Right lobe of liver (tissue), 4 donors: ENCODE data around the gene FCAR.
"Not testable (repeated sequence)": the region's sequence is repeated elsewhere in the genome, so short reads cannot be mapped to it uniquely, and the experiment has no call there.

Source experiments
- POLR2A ChIP-seq: fragments of 450-650 bp; IDR thresholded peaks from one replicate; pipeline ENCODE4 v1.6.1; 2017; ENCODE audit warnings: antibody characterized with exemption, mild to moderate bottlenecking
- TF ChIP-seq, protein P1 (sequence below), 4 donors: fragments of 200-600 bp in 3 of 4; fragments of 450-650 bp in 1 of 4; IDR thresholded peaks; one replicate each; pipeline versions ENCODE4 v1.5.1 to v1.8.0; 2016 to 2022; ENCODE audit warnings: antibody characterized with exemption in 4 of 4, mild to moderate bottlenecking in 2 of 4
- donor health status: DM: no; HTN: no; CAD: no.
- donor health status: DM: no; HTN: no; CAD: no.
- donor health status: DM: no; HTN: yes; CAD: no.

DNA sequence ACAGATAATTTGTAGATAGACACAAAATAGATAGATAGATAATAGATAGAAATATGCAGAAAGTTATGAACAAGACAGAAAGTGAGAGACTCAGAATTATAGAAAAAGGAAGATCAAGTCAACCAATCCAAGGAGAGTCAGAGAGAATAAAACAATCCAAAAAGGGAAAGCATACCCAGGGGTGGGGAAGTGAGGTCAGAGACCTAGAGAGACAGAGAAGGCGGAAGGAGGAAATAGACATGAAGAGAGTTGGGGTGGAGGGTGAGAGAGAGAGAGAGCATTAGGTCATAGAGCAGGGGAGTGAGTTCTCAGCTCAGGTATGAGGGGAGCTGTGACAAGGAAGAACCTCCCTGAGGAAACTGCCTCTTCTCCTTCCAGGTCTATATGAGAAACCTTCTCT, 18.8 kb upstream of the FCAR start:
- TF ChIP-seq, protein P1, sequence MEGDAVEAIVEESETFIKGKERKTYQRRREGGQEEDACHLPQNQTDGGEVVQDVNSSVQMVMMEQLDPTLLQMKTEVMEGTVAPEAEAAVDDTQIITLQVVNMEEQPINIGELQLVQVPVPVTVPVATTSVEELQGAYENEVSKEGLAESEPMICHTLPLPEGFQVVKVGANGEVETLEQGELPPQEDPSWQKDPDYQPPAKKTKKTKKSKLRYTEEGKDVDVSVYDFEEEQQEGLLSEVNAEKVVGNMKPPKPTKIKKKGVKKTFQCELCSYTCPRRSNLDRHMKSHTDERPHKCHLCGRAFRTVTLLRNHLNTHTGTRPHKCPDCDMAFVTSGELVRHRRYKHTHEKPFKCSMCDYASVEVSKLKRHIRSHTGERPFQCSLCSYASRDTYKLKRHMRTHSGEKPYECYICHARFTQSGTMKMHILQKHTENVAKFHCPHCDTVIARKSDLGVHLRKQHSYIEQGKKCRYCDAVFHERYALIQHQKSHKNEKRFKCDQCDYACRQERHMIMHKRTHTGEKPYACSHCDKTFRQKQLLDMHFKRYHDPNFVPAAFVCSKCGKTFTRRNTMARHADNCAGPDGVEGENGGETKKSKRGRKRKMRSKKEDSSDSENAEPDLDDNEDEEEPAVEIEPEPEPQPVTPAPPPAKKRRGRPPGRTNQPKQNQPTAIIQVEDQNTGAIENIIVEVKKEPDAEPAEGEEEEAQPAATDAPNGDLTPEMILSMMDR (IDR thresholded peaks at IDR 0.05), result not testable (repeated sequence)
- not testable (repeated sequence) for TF ChIP-seq POLR2A
